Caco-2 (cell line): ENCODE results near the gene LGALS3BP. TPM values are rescaled to one million over a fixed set of nuclear protein-coding genes. Genes with fewer than 3 reads are reported as not detected.

Source experiments
- BruUV-seq: library from RNA; stranded (reverse); fragments of 400-500 nt; replicated peaks from 2 replicates; lab custom pipeline; 2021; lab: Mats Ljungman, UMichigan
- CTCF ChIA-PET: fragments of 300-600 bp; sonication (Branson Sonifier 250); formaldehyde crosslinking; loops from one replicate; lab custom pipeline; 2022; ENCODE audit warnings: antibody characterized with exemption; lab: Charles Lee
- POLR2A ChIA-PET: fragments of 300-600 bp; sonication (Branson Sonifier 250); formaldehyde crosslinking; loops from one replicate; lab custom pipeline; 2022; ENCODE audit warnings: antibody characterized with exemption; lab: Charles Lee
- DNase-seq, 2 experiments: peaks; one replicate each; pipeline versions ENCODE4 v3.0.0 to v3.0.0-alpha.2; 2020 to 2022
- H3K27me3 ChIP-seq: replicated peaks from 2 replicates; pipeline ENCODE4 v1.6.0; 2011; ENCODE audit warnings: low read length; ENCODE audit not compliant: control insufficient read depth, insufficient read depth
- H3K36me3 ChIP-seq: 2 replicates; pipeline ENCODE4 v1.5.1; 2011; ENCODE audit warnings: low read length; ENCODE audit not compliant: control insufficient read depth, insufficient read depth
- H3K4me1 ChIP-seq: fragments of 250-450 bp; sonication (Bioruptor Pico); 2 replicates; pipeline ENCODE4 v1.5.1; 2020; ENCODE audit warnings: mild to moderate bottlenecking
- H3K4me3 ChIP-seq: 2 replicates; pipeline ENCODE4 v1.5.1; 2011; ENCODE audit warnings: low read depth, mild to moderate bottlenecking, control low read depth, low read length
- H3K9me3 ChIP-seq: fragments of 250-450 bp; sonication (Bioruptor Pico); 2 replicates; pipeline ENCODE4 v1.5.1; 2020; ENCODE audit warnings: mild to moderate bottlenecking, moderate library complexity
- H3K27ac Mint-ChIP-seq: one replicate; pipeline ENCODE4 v1.8.0; 2022; ENCODE audit warnings: mixed read lengths; ENCODE audit not compliant: unreplicated experiment
- H3K27me3 Mint-ChIP-seq: one replicate; pipeline ENCODE4 v1.8.0; 2022; ENCODE audit warnings: mixed read lengths; ENCODE audit not compliant: insufficient read depth, unreplicated experiment
- H3K36me3 Mint-ChIP-seq: one replicate; pipeline ENCODE4 v1.8.0; 2022; ENCODE audit warnings: mild to moderate bottlenecking, mixed read lengths; ENCODE audit not compliant: insufficient read depth, unreplicated experiment
- H3K4me1 Mint-ChIP-seq: one replicate; pipeline ENCODE4 v1.8.0; 2022; ENCODE audit warnings: low read depth, mixed read lengths; ENCODE audit not compliant: unreplicated experiment
- H3K4me3 Mint-ChIP-seq: one replicate; pipeline ENCODE4 v1.8.0; 2022; ENCODE audit warnings: mild to moderate bottlenecking, moderate library complexity, mixed read lengths; ENCODE audit not compliant: unreplicated experiment
- H3K9me3 Mint-ChIP-seq: one replicate; pipeline ENCODE4 v1.8.0; 2022; ENCODE audit warnings: mixed read lengths; ENCODE audit not compliant: unreplicated experiment
- CTCF ChIP-seq, 2 experiments: fragments of 200-600 bp in 1 of 2; IDR thresholded peaks; 1 replicate in 1 of 2; 2 replicates in 1 of 2; pipeline versions ENCODE4 v1.5.1 to v1.8.0; 2011 to 2022; ENCODE audit warnings: antibody characterized with exemption in 1 of 2, control low read depth in 1 of 2, inconsistent platforms in 1 of 2, low read depth in 1 of 2, low read length in 1 of 2, mild to moderate bottlenecking in 1 of 2, moderate library complexity in 1 of 2; ENCODE audit not compliant: insufficient read depth in 1 of 2, severe bottlenecking in 1 of 2, unreplicated experiment in 1 of 2
- intact Hi-C: fragments of 100-400 bp; cut with micrococcal nuclease; formaldehyde crosslinking; loops from one replicate; pipeline ENCODE4 v1.10.0; 2022; ENCODE audit not compliant: unreplicated experiment
- total RNA-seq: library from RNA; stranded (reverse); gene quantifications from 2 replicates; pipeline ENCODE4 v1.2.3, GENCODE V29; 2022

Gene LGALS3BP
- total RNA-seq, 1 experiment from 2014 or later = 65.4 TPM

GRCh38 chr17:78924481-78925151 lies 55.1 kb downstream of the LGALS3BP start:
- no peak for TF ChIP-seq CTCF (IDR thresholded peaks at IDR 0.05; ENCODE audit: insufficient read depth in 1 of 2, low read depth in 1 of 2, low read length in 1 of 2, severe bottlenecking in 1 of 2, unreplicated experiment in 1 of 2)
- Histone ChIP-seq H3K36me3 (peaks cover 2% of the 10 kb centered on the region; the same call in 1 of the 2 replicates), H3K4me3 (peak overlapping the region; percentile 80), H3K27me3 (no peaks in the 10 kb centered on the region), H3K4me1 (peaks cover 27% of the 10 kb centered on the region), H3K9me3 (no peaks in the 10 kb centered on the region)
- intact Hi-C loops = loop anchor here (2.0 to 5.0 kb wide), 3 partner anchors 38 to 57 kb away; no protein-coding TSS in a partner anchor
- peak in 1 of 2 experiments; percentile 31 for DNase-seq
- Mint-ChIP-seq H3K4me3 (peak overlapping the region; percentile 90), H3K4me1 (peaks cover 29% of the 10 kb centered on the region), H3K27ac (peak overlapping the region; percentile 39), H3K9me3 (no peaks in the 10 kb centered on the region), H3K36me3 (peaks cover 30% of the 10 kb centered on the region), H3K27me3 (peaks cover 3% of the 10 kb centered on the region)
- CTCF ChIA-PET = no interaction called here
- no TSS peak for BruUV-seq
- POLR2A ChIA-PET = no interaction called here

DNA sequence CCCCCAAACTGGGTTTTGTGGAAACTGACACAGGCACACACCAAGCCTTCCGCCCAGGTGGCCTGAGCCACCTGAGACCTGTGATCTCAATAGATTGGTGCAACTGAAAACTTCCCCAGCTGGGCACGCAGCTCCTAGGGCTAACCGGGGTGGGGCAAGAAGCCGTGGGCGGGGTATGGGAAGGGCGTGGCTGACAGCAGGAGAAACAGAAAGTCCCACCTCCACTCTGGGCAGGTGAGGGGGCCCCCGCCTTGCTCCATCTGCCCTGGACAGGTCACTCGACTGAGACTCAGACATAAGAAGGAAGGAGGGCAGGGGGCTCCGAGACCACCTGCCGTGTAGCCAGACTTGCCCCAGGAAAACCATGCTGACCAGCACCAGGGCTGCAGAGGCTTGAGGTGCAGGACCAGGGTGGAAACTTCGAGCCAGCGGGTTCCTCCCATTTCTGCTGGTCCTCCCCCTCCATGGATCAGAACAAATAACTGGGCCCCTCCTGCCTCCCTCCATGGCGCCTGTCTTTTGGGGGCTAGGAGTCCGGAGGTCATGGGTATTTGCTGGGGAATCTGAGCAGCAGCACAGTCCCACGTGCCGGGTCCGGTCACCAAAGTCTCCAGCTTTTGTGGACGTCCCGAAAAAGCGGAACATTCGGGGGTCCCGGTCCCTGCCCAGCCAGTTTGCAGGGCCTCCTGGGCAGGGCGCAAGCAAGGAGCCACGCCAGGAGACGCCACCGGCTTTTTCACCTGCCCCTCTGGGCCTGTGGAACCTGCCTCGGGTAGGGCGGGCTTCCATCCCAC lies 55.9 kb downstream of the LGALS3BP start:
- peak; percentile 85 to 87 for DNase-seq
- Mint-ChIP-seq H3K4me1 (peaks cover 30% of the 10 kb centered on the region), H3K27me3 (peaks cover 3% of the 10 kb centered on the region), H3K27ac (peak overlapping the region; percentile 85), H3K9me3 (no peaks in the 10 kb centered on the region), H3K36me3 (peaks cover 37% of the 10 kb centered on the region), H3K4me3 (peak overlapping the region; percentile 90)
- TF ChIP-seq CTCF (IDR thresholded peaks at IDR 0.05; ENCODE audit: insufficient read depth in 1 of 2, low read depth in 1 of 2, low read length in 1 of 2, severe bottlenecking in 1 of 2, unreplicated experiment in 1 of 2) = no peak
- Histone ChIP-seq H3K27me3 (no peaks in the 10 kb centered on the region), H3K9me3 (no peaks in the 10 kb centered on the region), H3K4me3 (peak overlapping the region; percentile 80), H3K4me1 (peaks cover 27% of the 10 kb centered on the region), H3K36me3 (peaks cover 2% of the 10 kb centered on the region; the same call in 1 of the 2 replicates)
- POLR2A ChIA-PET = interaction anchor here (0.6 to 1.1 kb wide), 3 partner anchors 25 to 48 kb away, joined by 3 to 4 read pairs (median 4); no protein-coding TSS in a partner anchor
- intact Hi-C loops = loop anchor here (2.0 to 5.0 kb wide), 3 partner anchors 38 to 57 kb away; no protein-coding TSS in a partner anchor
- CTCF ChIA-PET = interaction anchor here (0.5 to 1.1 kb wide), 6 partner anchors 9 to 73 kb away, joined by 3 to 5 read pairs (median 4); no protein-coding TSS in a partner anchor
- BruUV-seq = TSS peak; percentile 53
